Measurements from ENCODE around the gene ZFP3. TPM values are rescaled to one million over a fixed set of nuclear protein-coding genes. Genes with fewer than 3 reads are reported as not detected.
"Not testable (repeated sequence)": the region's sequence is repeated elsewhere in the genome, so short reads cannot be mapped to it uniquely, and the experiment has no call there.

Gene ZFP3
- total and polyA plus RNA-seq, 2 donors (not counting 3 experiments of a cell fraction or from before 2014, with no cell fraction given), result 1.7 TPM

- Histone ChIP-seq H3K27me3 (ENCODE audit: control insufficient read depth in 2 of 2, insufficient read depth in 2 of 2, low read length in 2 of 2) (peaks cover 0 to 2% of the 10 kb centered on the region in 2 experiments), H3K9ac (replicated peaks; ENCODE audit: extremely low read depth, insufficient read depth, low read length) (no peak overlapping the region), H4K20me1 (replicated peaks; ENCODE audit: control insufficient read depth, extremely low read depth, insufficient read depth, low read length) (no peaks in the 10 kb centered on the region), H3K27ac (ENCODE audit: insufficient read depth, low read depth, low read length) (no peak overlapping the region), H3K4me3 (replicated peaks in 1 of 3; ENCODE audit: insufficient read depth in 1 of 3, low read depth in 1 of 3, low read length in 3 of 3) (no peak overlapping the region), H2AFZ (ENCODE audit: low read depth, low read length) (no peak overlapping the region), H3K36me3 (ENCODE audit: control insufficient read depth in 2 of 2, extremely low read depth in 1 of 2, insufficient read depth in 2 of 2, low read length in 2 of 2) (no peaks in the 10 kb centered on the region), H3K79me2 (ENCODE audit: control insufficient read depth, insufficient read depth, low read length) (no peaks in the 10 kb centered on the region), H3K4me1 (ENCODE audit: control insufficient read depth, extremely low read depth, insufficient read depth, low read length) (no peaks in the 10 kb centered on the region), H3K9me1 (replicated peaks; ENCODE audit: control insufficient read depth, extremely low read depth, insufficient read depth, low read length) (no peaks in the 10 kb centered on the region), H3K9me3 (replicated peaks; ENCODE audit: control insufficient read depth, insufficient read depth, low read length) (no peaks in the 10 kb centered on the region), H3K4me2 (ENCODE audit: insufficient read depth, low read length) (no peak overlapping the region)
- ChIA-PET POLR2A (no interaction called here), CTCF (no interaction called here)
- TF ChIP-seq JUN (IDR thresholded peaks at IDR 0.05; ENCODE audit: borderline replicate concordance, insufficient read depth, insufficient read length, low read depth), result no peak
- no peak for TF ChIP-seq POLR2A (IDR thresholded peaks at IDR 0.05; ENCODE audit: low read depth, low read length)
- no peak for TF ChIP-seq MAX (IDR thresholded peaks at IDR 0.05; ENCODE audit: insufficient read depth, insufficient read length)
- no peak for TF ChIP-seq POLR2AphosphoS5 (IDR thresholded peaks at IDR 0.05; ENCODE audit: insufficient read depth, low read depth, low read length)
- TF ChIP-seq FOS (IDR thresholded peaks at IDR 0.05; ENCODE audit: borderline replicate concordance, insufficient read depth, low read length), result no peak
- no peak for TF ChIP-seq CTCF (IDR thresholded peaks at IDR 0.05; ENCODE audit: extremely low read depth in 1 of 2, insufficient read depth in 1 of 2, low read depth in 1 of 2, low read length in 2 of 2)
- no peak for TF ChIP-seq MYC (IDR thresholded peaks at IDR 0.05; ENCODE audit: low read depth, low read length)
- no peak for TF ChIP-seq EZH2 (IDR thresholded peaks at IDR 0.05; ENCODE audit: borderline replicate concordance, low read depth, low read length, severe bottlenecking)
- TF ChIP-seq GATA2 (IDR thresholded peaks at IDR 0.05; ENCODE audit: insufficient read depth, insufficient read length, low read depth, low read length), result no peak
- FAIRE-seq, result no peak
- intact Hi-C loops (cut with micrococcal nuclease) (no loop called here), dilution Hi-C loops (cut with MboI; ENCODE audit: extremely low pct_ligation_motif_present, low sequenced_read_pairs) (no loop called here)
- DNase-seq (ENCODE audit: low read depth, low spot score), result no peak
- BruUV-seq (replicated peaks), result no TSS peak
Measured at GRCh38 chr17:5135726-5136579, 57.7 kb downstream of the ZFP3 start.

GRCh38 chr17:5136580-5137412 lies 58.5 kb downstream of the ZFP3 start:
- H3K4me2 ChIP-seq (ENCODE audit: insufficient read depth, low read length); H3K36me3 ChIP-seq (ENCODE audit: control insufficient read depth in 2 of 2, extremely low read depth in 1 of 2, insufficient read depth in 2 of 2, low read length in 2 of 2); H3K4me1 ChIP-seq (ENCODE audit: control insufficient read depth, extremely low read depth, insufficient read depth, low read length); H2AFZ ChIP-seq (ENCODE audit: low read depth, low read length); H3K9me3 ChIP-seq (replicated peaks; ENCODE audit: control insufficient read depth, insufficient read depth, low read length); H4K20me1 ChIP-seq (replicated peaks; ENCODE audit: control insufficient read depth, extremely low read depth, insufficient read depth, low read length); H3K27me3 ChIP-seq (ENCODE audit: control insufficient read depth in 2 of 2, insufficient read depth in 2 of 2, low read length in 2 of 2); H3K79me2 ChIP-seq (ENCODE audit: control insufficient read depth, insufficient read depth, low read length); H3K9ac ChIP-seq (replicated peaks; ENCODE audit: extremely low read depth, insufficient read depth, low read length); dilution Hi-C loops (cut with MboI; ENCODE audit: extremely low pct_ligation_motif_present, low sequenced_read_pairs); H3K4me3 ChIP-seq (replicated peaks in 1 of 3; ENCODE audit: insufficient read depth in 1 of 3, low read depth in 1 of 3, low read length in 3 of 3); CTCF ChIA-PET; BruUV-seq (replicated peaks); POLR2A ChIA-PET; H3K9me1 ChIP-seq (replicated peaks; ENCODE audit: control insufficient read depth, extremely low read depth, insufficient read depth, low read length); FAIRE-seq; H3K27ac ChIP-seq (ENCODE audit: insufficient read depth, low read depth, low read length); DNase-seq (ENCODE audit: low read depth, low spot score); intact Hi-C loops (cut with micrococcal nuclease): not testable (repeated sequence)
